Body of pancreas (tissue), 4 donors: ENCODE data around the gene DISP1. TPM values are rescaled to one million over a fixed set of nuclear protein-coding genes. Genes with fewer than 3 reads are reported as not detected.

Experiments used
- ATAC-seq: fragments of 150-250 bp; one replicate; pipeline ENCODE4 v1.9.1; 2016
- DNase-seq, 4 donors: peaks; one replicate each; pipeline ENCODE4 v3.0.0-alpha.2; 2019
- H3K27ac ChIP-seq, 4 donors: fragments of 200-600 bp; sonication (generic); 1 replicate in 3 of 4; 2 replicates in 1 of 4; pipeline versions ENCODE4 v1.5.1 to v1.6.1; 2016 to 2019; ENCODE audit warnings: mild to moderate bottlenecking in 1 of 4, mixed read lengths in 1 of 4, moderate library complexity in 1 of 4
- H3K27me3 ChIP-seq, 2 donors: fragments of 200-600 bp; sonication (generic); one replicate each; pipeline ENCODE4 v1.6.0; 2016; ENCODE audit warnings: mild to moderate bottlenecking in 1 of 2
- H3K36me3 ChIP-seq, 2 donors: fragments of 200-600 bp; sonication (generic); replicated peaks in 1 of 2; 2 replicates each; pipeline ENCODE4 v1.5.1; 2016; ENCODE audit warnings: low read depth in 2 of 2; ENCODE audit not compliant: insufficient read depth in 1 of 2
- H3K4me1 ChIP-seq: fragments of 200-600 bp; sonication (generic); one replicate; pipeline ENCODE4 v1.6.0; 2016
- H3K4me3 ChIP-seq, 2 donors: fragments of 200-600 bp; sonication (generic); 1 replicate in 1 of 2; 2 replicates in 1 of 2; pipeline ENCODE4 v1.5.1; 2016 to 2019
- H3K9me3 ChIP-seq, 3 donors: fragments of 200-600 bp; sonication (generic); 1 replicate in 2 of 3; 2 replicates in 1 of 3; pipeline ENCODE4 v1.5.1; 2016
- CTCF ChIP-seq, 7 experiments: fragments of 450-650 bp in 4 of 7; fragments of 200-600 bp in 3 of 7; sonication (generic) in 3 of 7; IDR thresholded peaks; one replicate each; pipeline ENCODE4 v1.5.1; 2016 to 2019; ENCODE audit warnings: antibody characterized with exemption in 7 of 7
- POLR2A ChIP-seq, 3 donors: fragments of 450-650 bp; IDR thresholded peaks; one replicate each; pipeline ENCODE4 v1.6.1; 2016; ENCODE audit warnings: antibody characterized with exemption in 3 of 3, mild to moderate bottlenecking in 2 of 3
- WGBS, 2 donors: methylation state at CpG; one replicate each; pipeline ENCODE4 v1.1.5; 2017; 5-methylcytosine and 5-hydroxymethylcytosine counted together
- intact Hi-C: fragments of 100-400 bp; cut with DNase I; formaldehyde crosslinking; loops from one replicate; pipeline ENCODE4 v1.15.1; 2023
- total RNA-seq, 2 donors: library from RNA; depleted of rRNA; stranded (reverse); fragments of >200 nt; gene quantifications; one replicate each; pipeline ENCODE4 v1.1.0, GENCODE V29; 2016

Gene DISP1
- total RNA-seq, 2 donors from 2014 or later: 4.0 to 6.2 TPM

GRCh38 chr1:222791006-222791710, 23.7 kb upstream of the DISP1 start:
- Histone ChIP-seq H3K27ac (no peak overlapping the region), H3K27me3 (no peaks in the 10 kb centered on the region), H3K36me3 (no peaks in the 10 kb centered on the region), H3K4me3 (no peak overlapping the region), H3K4me1 (peaks cover 5% of the 10 kb centered on the region), H3K9me3 (no peaks in the 10 kb centered on the region)
- intact Hi-C loops: loop anchor here (5.0 to 10.0 kb wide), 2 partner anchors 291 to 334 kb away; no protein-coding TSS in a partner anchor
- no peak for TF ChIP-seq POLR2A (IDR thresholded peaks at IDR 0.05)
- TF ChIP-seq CTCF (IDR thresholded peaks at IDR 0.05): no peak
- no peak for ATAC-seq
- no peak for DNase-seq
- WGBS, 2 donors: 49 to 55% methylated on average over 4 of the region's 4 CpGs

- no peaks in the 10 kb centered on the region for H3K27me3 ChIP-seq
- ATAC-seq: no peak
- 5 to 8% methylated on average over 2 of the region's 2 CpGs for WGBS, 2 donors
- TF ChIP-seq POLR2A (IDR thresholded peaks at IDR 0.05): no peak
- TF ChIP-seq CTCF (IDR thresholded peaks at IDR 0.05): peak; percentile 24 to 79 (median 75)
- H3K4me1 ChIP-seq: no peaks in the 10 kb centered on the region
- H3K4me3 ChIP-seq: no peak overlapping the region
- intact Hi-C loops: loop anchor here (5.0 to 10.0 kb wide), 2 partner anchors 290 to 332 kb away; no protein-coding TSS in a partner anchor
- H3K36me3 ChIP-seq: no peaks in the 10 kb centered on the region
- no peak overlapping the region for H3K27ac ChIP-seq
- no peaks in the 10 kb centered on the region for H3K9me3 ChIP-seq
- peak in 1 of 4 donors; percentile 18 for DNase-seq
Measured at GRCh38 chr1:222792744-222793143, 22.1 kb upstream of the DISP1 start.

- Histone ChIP-seq H3K27ac (no peak overlapping the region), H3K9me3 (no peaks in the 10 kb centered on the region), H3K27me3 (no peaks in the 10 kb centered on the region), H3K4me3 (no peak overlapping the region), H3K4me1 (no peaks in the 10 kb centered on the region), H3K36me3 (no peaks in the 10 kb centered on the region)
- DNase-seq (peak in 2 of 4 donors; percentile 41 to 54), ATAC-seq (no peak)
- TF ChIP-seq POLR2A (IDR thresholded peaks at IDR 0.05): no peak
- peak in 4 of 7 experiments; percentile 22 to 37 (median 26) for TF ChIP-seq CTCF (IDR thresholded peaks at IDR 0.05)
- intact Hi-C loops: loop anchor here (5.0 to 10.0 kb wide), 2 partner anchors 287 to 330 kb away; no protein-coding TSS in a partner anchor
- 81 to 96% methylated on average over 3 to 6 of the region's 6 CpGs for WGBS, 2 donors
Measured at GRCh38 chr1:222794656-222795474, 20.0 kb upstream of the DISP1 start.

- Histone ChIP-seq H3K27ac (no peak overlapping the region), H3K4me3 (no peak overlapping the region), H3K4me1 (no peaks in the 10 kb centered on the region), H3K36me3 (no peaks in the 10 kb centered on the region), H3K9me3 (no peaks in the 10 kb centered on the region), H3K27me3 (no peaks in the 10 kb centered on the region)
- no peak for ATAC-seq
- TF ChIP-seq CTCF (IDR thresholded peaks at IDR 0.05) (no peak), POLR2A (IDR thresholded peaks at IDR 0.05) (no peak)
- intact Hi-C loops: loop anchor here (10.0 kb wide), 1 partner anchor 327 kb away; no protein-coding TSS in a partner anchor
- DNase-seq: peak in 1 of 4 donors; percentile 43
Measured at GRCh38 chr1:222798116-222798515, 16.7 kb upstream of the DISP1 start.
